K562 (cell line): Measurements from ENCODE around the gene EFCAB12. TPM values are rescaled to one million over a fixed set of nuclear protein-coding genes. Genes with fewer than 3 reads are reported as not detected.

Experiments
- CEBPZ ChIP-seq: fragments of 150-350 bp; IDR thresholded peaks from 2 replicates; pipeline ENCODE4 v1.6.1; 2014; ENCODE audit warnings: low read depth, mild to moderate bottlenecking, low read length, borderline replicate concordance
- EHMT2 ChIP-seq: fragments of 450-650 bp; IDR thresholded peaks from 2 replicates; pipeline ENCODE4 v1.6.1; 2018; ENCODE audit warnings: antibody characterized with exemption
- GTF2A2 ChIP-seq: IDR thresholded peaks from 2 replicates; pipeline ENCODE4 v1.6.1; 2016; ENCODE audit warnings: mild to moderate bottlenecking, missing genetic modification characterization, missing compliant biosample characterization
- GTF3C2 ChIP-seq: IDR thresholded peaks from 3 replicates; pipeline ENCODE4 v1.6.1; 2011; ENCODE audit warnings: borderline replicate concordance, mild to moderate bottlenecking, moderate library complexity; ENCODE audit not compliant: insufficient read length; ENCODE audit errors: extremely low read depth
- POLR3G ChIP-seq: IDR thresholded peaks from 2 replicates; pipeline ENCODE4 v1.6.1; 2011; ENCODE audit not compliant: insufficient read length, insufficient replicate concordance; ENCODE audit errors: extremely low read depth
- SNRNP70 ChIP-seq: fragments of 200-400 bp; formaldehyde crosslinking; optimal IDR thresholded peaks from 2 replicates; pipeline ENCODE3; 2017; ENCODE audit warnings: low read depth, low read length
- ZNF407 ChIP-seq: fragments of 450-650 bp; IDR thresholded peaks from 2 replicates; pipeline ENCODE4 v1.6.1; 2016; ENCODE audit warnings: low read depth
- ZNF511 ChIP-seq: sonication (generic); formaldehyde crosslinking; IDR thresholded peaks from 2 replicates; pipeline ENCODE4 v1.8.0; 2022; ENCODE audit warnings: mild to moderate bottlenecking, missing genetic modification reagents
- polyA plus RNA-seq, 8 experiments: library from polyadenylated mRNA; depleted of rRNA in 4 of 8; stranded (reverse) in 5 of 8; unstranded in 3 of 8; fragments of >200 nt; fragmentation: Nextera tagmentation in 2 of 8; fragmentation: Illumina TruSeq in 1 of 8; extraction: Ambion mirVana in 2 of 8; extraction: Trizol in 1 of 8; gene quantifications; 2 replicates each; pipeline versions ENCODE4 v1.2.1 to v1.2.3, GENCODE V29; 2011 to 2014; ENCODE audit warnings: inconsistent platforms in 1 of 8, missing spikeins in 1 of 8
- total RNA-seq, 7 experiments: library from RNA; depleted of rRNA in 6 of 7; stranded (reverse); fragments of >200 nt in 6 of 7; fragmentation: Illumina TruSeq in 2 of 7; extraction: Trizol in 2 of 7; gene quantifications; 2 replicates each; pipeline versions ENCODE4 v1.2.1 to v1.2.3, GENCODE V29; 2011 to 2021; ENCODE audit warnings: low replicate concordance in 1 of 7

EFCAB12 gene
- total and polyA plus RNA-seq, 9 of the 15 experiments (the other 6 are each of a cell fraction or from before 2014, with no cell fraction given), result 0.08 to 0.95 (median 0.56) TPM; not detected in 1

- TF ChIP-seq CEBPZ (no peak), GTF2A2 (tag) (no peak), GTF3C2 (no peak), SNRNP70 (no peak), EHMT2 (0 out of 2 replicates have a peak, but pooled peaks have one; percentile 20), POLR3G (no peak), ZNF407 (no peak), ZNF511 (CRISPR knock-in tag) (no peak)
These were observed 14.5 kb downstream of the EFCAB12 start (continued) for GRCh38 chr3:129413687-129414506.
